Right lobe of liver (tissue), 6 donors: ENCODE data around the gene PEPD. TPM values are rescaled to one million over a fixed set of nuclear protein-coding genes. Genes with fewer than 3 reads are reported as not detected.

Source experiments
- ATAC-seq, 4 donors: fragments of 200-7000 bp; cut with Tn5 transposase; one replicate each; pipeline ENCODE4 v1.9.1; 2020; ENCODE audit warnings: mild to moderate bottlenecking in 4 of 4, moderate library complexity in 4 of 4
- DNase-seq, 3 donors: peaks; one replicate each; pipeline ENCODE4 v3.0.0-alpha.2; 2020
- H3K27ac ChIP-seq, 3 donors: fragments of 200-600 bp; one replicate each; pipeline ENCODE4 v1.8.0; 2022
- H3K27me3 ChIP-seq, 2 donors: fragments of 200-600 bp; one replicate each; pipeline ENCODE4 v1.8.0; 2022
- H3K36me3 ChIP-seq, 4 donors: fragments of 200-600 bp; sonication (generic) in 1 of 4; one replicate each; pipeline versions ENCODE4 v1.5.1 to v1.8.0; 2017 to 2022; ENCODE audit warnings: control low read depth in 1 of 4
- H3K4me1 ChIP-seq, 4 donors: fragments of 200-600 bp; sonication (generic) in 1 of 4; one replicate each; pipeline versions ENCODE4 v1.5.1 to v1.8.0; 2017 to 2022; ENCODE audit warnings: control low read depth in 1 of 4
- H3K4me3 ChIP-seq, 3 donors: fragments of 200-600 bp; one replicate each; pipeline ENCODE4 v1.8.0; 2022
- H3K9me3 ChIP-seq, 4 donors: fragments of 200-600 bp; sonication (generic) in 1 of 4; one replicate each; pipeline versions ENCODE4 v1.5.1 to v1.8.0; 2017 to 2022; ENCODE audit warnings: control low read depth in 1 of 4
- POLR2A ChIP-seq: fragments of 450-650 bp; IDR thresholded peaks from one replicate; pipeline ENCODE4 v1.6.1; 2017; ENCODE audit warnings: antibody characterized with exemption, mild to moderate bottlenecking
- WGBS: methylation state at CpG from one replicate; pipeline ENCODE4 v1.1.6; 2018; ENCODE audit warnings: low coverage, low lambda C conversion rate; ENCODE audit not compliant: insufficient coverage; ENCODE audit errors: missing lambda C conversion rate; 5-methylcytosine and 5-hydroxymethylcytosine counted together
- intact Hi-C, 2 donors: fragments of 100-400 bp; cut with DNase I; formaldehyde crosslinking; loops; one replicate each; pipeline versions ENCODE4 v1.11.2 to v1.14.1; 2022
- total RNA-seq, 6 experiments: library from RNA; depleted of rRNA in 2 of 6; stranded (reverse); fragments of >200 nt in 2 of 6; fragmentation: NEBNext Ultra II Directional in 3 of 6; extraction: Animal tissue kit (Norgen Biotek cat#: 25700) in 3 of 6; gene quantifications; one replicate each; pipeline versions ENCODE4 v1.1.0 to v1.2.4, GENCODE V29; 2016 to 2023
- TF ChIP-seq, protein P1 (sequence below), 4 donors: fragments of 200-600 bp in 3 of 4; fragments of 450-650 bp in 1 of 4; IDR thresholded peaks; one replicate each; pipeline versions ENCODE4 v1.5.1 to v1.8.0; 2016 to 2022; ENCODE audit warnings: antibody characterized with exemption in 4 of 4, mild to moderate bottlenecking in 2 of 4
- donor health status: DM: no; HTN: yes; CAD: no.
- donor health status: DM: no; HTN: no; CAD: no.
- donor health status: DM: no; HTN: no; CAD: no.
- donor health status: DM: no; HTN: yes; CAD: no.
- donor health status: DM: no; HTN: yes; CAD: no.

Gene PEPD
- total RNA-seq, 6 experiments from 2014 or later = 121 to 261 (median 167) TPM

DNA sequence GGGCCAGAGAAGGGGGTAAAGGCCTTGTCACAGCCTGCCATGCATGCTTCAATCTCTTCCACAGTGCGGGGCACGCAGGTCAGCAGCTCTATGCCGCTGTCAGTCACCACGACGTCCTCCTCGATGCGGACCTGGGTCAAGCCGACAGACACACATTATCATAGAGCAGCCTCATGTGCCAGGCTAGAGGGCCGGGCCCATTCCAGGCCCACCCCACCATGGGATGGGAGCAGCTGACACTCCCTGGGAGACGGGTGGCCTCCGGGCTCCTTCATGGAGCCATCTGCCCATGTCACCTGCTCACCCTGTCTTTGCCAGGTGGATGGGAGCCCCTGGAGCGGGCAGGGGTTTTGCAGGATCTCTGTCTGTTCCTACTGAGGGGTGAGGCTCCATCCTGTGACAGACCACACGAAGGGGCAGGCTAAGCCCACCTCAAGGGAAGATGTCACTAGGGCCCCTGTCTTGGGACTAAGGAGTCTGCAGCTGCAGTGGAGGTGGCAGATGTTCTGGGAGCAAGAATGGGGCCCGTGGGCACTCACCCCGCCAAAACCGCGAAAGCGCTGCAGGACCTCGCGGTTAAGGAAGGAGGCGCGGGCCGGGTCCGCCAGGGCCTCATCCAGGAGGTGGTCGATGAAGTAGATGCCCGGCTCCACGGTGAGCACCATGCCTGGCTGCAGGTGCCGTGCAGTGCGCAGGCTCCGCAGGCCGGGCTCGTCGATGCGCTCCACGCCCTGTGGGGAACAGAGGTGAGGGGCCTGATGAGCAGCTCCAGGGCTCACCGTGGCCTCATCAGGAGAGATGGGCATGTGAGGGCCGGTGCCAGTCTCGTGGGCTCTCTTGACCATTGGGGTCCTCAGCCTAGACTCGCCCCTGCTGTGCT is 134.0 kb downstream of the PEPD start:
- WGBS = no CpG with 5 or more reads among the region's 39 CpGs
- no peak overlapping the region for H3K4me3 ChIP-seq
- intact Hi-C loops = no loop called here
- DNase-seq (peak in 2 of 3 donors; percentile 18 to 58), ATAC-seq (no peak)
- peaks cover 0 to 65% (median 30%) of the 10 kb centered on the region in 4 donors for H3K4me1 ChIP-seq
- no peaks in the 10 kb centered on the region for H3K9me3 ChIP-seq
- TF ChIP-seq POLR2A = no peak
- TF ChIP-seq, protein P1, sequence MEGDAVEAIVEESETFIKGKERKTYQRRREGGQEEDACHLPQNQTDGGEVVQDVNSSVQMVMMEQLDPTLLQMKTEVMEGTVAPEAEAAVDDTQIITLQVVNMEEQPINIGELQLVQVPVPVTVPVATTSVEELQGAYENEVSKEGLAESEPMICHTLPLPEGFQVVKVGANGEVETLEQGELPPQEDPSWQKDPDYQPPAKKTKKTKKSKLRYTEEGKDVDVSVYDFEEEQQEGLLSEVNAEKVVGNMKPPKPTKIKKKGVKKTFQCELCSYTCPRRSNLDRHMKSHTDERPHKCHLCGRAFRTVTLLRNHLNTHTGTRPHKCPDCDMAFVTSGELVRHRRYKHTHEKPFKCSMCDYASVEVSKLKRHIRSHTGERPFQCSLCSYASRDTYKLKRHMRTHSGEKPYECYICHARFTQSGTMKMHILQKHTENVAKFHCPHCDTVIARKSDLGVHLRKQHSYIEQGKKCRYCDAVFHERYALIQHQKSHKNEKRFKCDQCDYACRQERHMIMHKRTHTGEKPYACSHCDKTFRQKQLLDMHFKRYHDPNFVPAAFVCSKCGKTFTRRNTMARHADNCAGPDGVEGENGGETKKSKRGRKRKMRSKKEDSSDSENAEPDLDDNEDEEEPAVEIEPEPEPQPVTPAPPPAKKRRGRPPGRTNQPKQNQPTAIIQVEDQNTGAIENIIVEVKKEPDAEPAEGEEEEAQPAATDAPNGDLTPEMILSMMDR (IDR thresholded peaks at IDR 0.05) = no peak
- peak overlapping the region in 1 of 3 donors; percentile 72 for H3K27ac ChIP-seq
- H3K36me3 ChIP-seq = peaks cover 0 to 8% (median 1%) of the 10 kb centered on the region in 4 donors
- no peaks in the 10 kb centered on the region for H3K27me3 ChIP-seq

DNA sequence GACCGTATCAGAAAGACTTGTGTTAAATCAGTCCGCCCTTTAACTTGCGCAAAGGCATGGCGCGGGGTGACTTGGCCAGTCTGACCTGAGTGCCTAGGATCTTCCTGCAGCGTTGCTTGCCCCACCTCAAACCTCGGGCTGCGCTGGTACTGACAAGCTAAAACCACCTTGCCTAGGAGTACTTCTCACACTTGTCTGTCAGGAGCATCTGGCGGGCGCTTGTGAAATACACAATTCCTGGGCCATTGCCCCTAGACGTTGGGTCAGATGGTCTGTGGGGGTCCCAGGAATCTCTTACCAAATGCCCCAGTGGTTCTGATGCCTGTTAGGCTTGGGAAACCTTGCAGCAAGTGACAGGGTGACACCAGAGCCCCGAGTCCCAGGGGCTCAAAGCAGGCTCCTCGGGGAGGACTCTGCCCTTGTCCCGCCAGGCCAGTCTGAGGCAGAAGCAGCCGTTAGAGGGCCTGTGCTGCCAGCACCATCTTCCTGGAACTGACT is 135.2 kb downstream of the PEPD start:
- Histone ChIP-seq H3K9me3 (no peaks in the 10 kb centered on the region), H3K4me3 (no peak overlapping the region), H3K36me3 (peaks cover 0 to 8% (median 3%) of the 10 kb centered on the region in 4 donors), H3K27me3 (no peaks in the 10 kb centered on the region), H3K4me1 (peaks cover 0 to 60% (median 28%) of the 10 kb centered on the region in 4 donors), H3K27ac (no peak overlapping the region)
- 48% methylated on average over 7 of the region's 15 CpGs for WGBS
- intact Hi-C loops = no loop called here
- ATAC-seq (peak in 3 of 4 donors; percentile 10 to 21 (median 11)), DNase-seq (peak in 1 of 3 donors; percentile 46)
- TF ChIP-seq, protein P1 (IDR thresholded peaks at IDR 0.05) = no peak
- no peak for TF ChIP-seq POLR2A

DNA sequence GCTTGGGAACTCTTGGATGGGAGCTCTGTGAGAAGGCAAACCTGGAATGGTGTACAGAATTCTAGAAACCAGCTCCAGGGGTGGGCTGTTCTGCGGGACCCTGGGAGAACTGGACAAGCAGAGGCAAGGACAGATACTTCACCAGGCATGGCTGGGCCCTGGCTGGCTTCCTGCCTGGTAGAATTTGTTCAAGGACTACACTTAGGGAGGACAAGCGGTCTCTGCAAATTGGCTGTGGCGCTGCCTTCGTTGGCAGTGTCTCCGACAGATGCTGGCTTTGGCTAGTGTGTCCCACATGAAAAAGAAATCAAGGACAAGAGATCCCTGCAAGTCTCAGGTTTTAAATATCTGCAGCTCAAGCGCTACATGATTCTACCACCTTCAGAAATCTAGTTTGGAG is 135.6 kb downstream of the PEPD start:
- TF ChIP-seq, protein P1 (IDR thresholded peaks at IDR 0.05) = no peak
- TF ChIP-seq POLR2A = no peak
- H3K36me3 ChIP-seq = peaks cover 0 to 8% (median 4%) of the 10 kb centered on the region in 4 donors

DNA sequence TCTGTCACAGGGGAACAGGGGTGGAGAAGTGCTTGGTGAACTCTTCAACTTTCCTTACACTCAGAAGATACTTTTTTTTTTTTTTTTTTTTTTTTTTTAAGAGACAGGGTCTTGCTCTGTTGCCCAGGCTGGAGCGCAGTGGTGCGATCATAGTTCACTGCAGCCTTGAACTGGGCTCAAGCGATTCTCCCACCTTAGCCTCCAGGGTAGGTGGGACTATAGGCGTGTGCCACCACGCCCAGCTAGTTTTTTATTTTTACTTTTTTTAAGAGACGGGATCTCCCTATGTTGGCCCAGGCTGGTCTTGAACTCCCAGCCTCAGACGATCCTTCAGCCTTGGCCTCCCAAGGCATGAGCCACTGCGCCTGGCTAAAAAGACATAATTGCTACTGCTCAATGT is 136.6 kb downstream of the PEPD start:
- intact Hi-C loops = no loop called here
- no peak for ATAC-seq
- no peak for DNase-seq
- Histone ChIP-seq H3K4me3 (no peak overlapping the region), H3K27ac (no peak overlapping the region), H3K4me1 (peaks cover 0 to 50% (median 27%) of the 10 kb centered on the region in 4 donors), H3K9me3 (no peaks in the 10 kb centered on the region), H3K27me3 (no peaks in the 10 kb centered on the region), H3K36me3 (peaks cover 0 to 10% (median 4%) of the 10 kb centered on the region in 4 donors)
- TF ChIP-seq, protein P1 (IDR thresholded peaks at IDR 0.05) = no peak
- TF ChIP-seq POLR2A = no peak
- 95% methylated on average over 8 of the region's 8 CpGs for WGBS

More for the DNA sequence above, 135.6 kb downstream of the PEPD start:
- H3K27me3 ChIP-seq = no peaks in the 10 kb centered on the region
- no peaks in the 10 kb centered on the region for H3K9me3 ChIP-seq
- ATAC-seq = peak in 1 of 4 donors; percentile 8
- H3K27ac ChIP-seq = peak overlapping the region in 1 of 3 donors; percentile 15
- peaks cover 0 to 59% (median 27%) of the 10 kb centered on the region in 4 donors for H3K4me1 ChIP-seq
- H3K4me3 ChIP-seq = no peak overlapping the region
- intact Hi-C loops = no loop called here
- WGBS = 20% methylated on average over 1 of the region's 6 CpGs
- DNase-seq = peak in 2 of 3 donors; percentile 54 to 71
